Stimulated activated CD8-positive, alpha-beta memory T cell treated with anti-CD3 and anti-CD28 coated beads, Interleukin-15, amount 100 ng/mL, for 1 hour (primary cell): Measurements from ENCODE around the gene KRTAP10-8.
"Not testable (repeated sequence)": the region's sequence is repeated elsewhere in the genome, so short reads cannot be mapped to it uniquely, and the experiment has no call there.

ENCODE experiments used
- DNase-seq: peaks from one replicate; pipeline ENCODE4 v3.0.0-alpha.2; 2020; ENCODE audit warnings: low read depth

Gene KRTAP10-8

DNA sequence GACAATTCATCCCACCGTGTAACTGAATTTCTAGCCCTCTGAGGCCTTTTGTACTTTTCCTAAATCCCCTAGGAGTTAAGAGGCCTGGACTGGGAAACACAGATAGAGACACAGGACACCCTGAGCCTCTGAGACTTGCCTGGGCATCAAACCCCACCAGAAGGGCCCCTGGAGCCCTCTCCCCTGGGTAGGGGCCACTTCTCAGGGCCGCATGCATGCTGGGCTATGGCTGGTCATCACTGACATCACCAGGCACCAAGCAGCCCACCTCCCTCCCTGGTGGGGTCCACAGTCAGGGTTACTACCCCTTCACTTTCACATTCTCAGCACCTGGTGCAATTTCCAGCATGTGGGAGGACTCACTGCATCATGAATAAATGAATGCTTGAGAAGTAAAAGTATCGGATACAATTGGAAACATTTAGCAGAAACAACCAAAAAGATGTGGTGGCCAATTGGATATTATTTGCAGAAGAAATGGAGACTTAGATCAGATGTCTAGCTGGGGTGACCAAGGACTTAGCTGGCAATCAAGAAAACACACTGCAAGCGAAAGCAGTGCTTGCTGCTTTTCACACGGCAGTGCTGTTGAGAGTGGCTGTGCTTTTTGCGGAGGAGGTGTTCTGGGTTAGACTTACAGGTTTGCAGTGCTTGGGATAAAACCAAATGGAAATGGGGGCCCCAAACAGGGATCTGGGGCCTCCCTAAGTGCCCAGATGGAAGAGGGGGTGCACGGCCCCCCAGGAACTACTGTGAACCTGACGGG is 12.4 kb upstream of the KRTAP10-8 start:
- no peak for DNase-seq

DNA sequence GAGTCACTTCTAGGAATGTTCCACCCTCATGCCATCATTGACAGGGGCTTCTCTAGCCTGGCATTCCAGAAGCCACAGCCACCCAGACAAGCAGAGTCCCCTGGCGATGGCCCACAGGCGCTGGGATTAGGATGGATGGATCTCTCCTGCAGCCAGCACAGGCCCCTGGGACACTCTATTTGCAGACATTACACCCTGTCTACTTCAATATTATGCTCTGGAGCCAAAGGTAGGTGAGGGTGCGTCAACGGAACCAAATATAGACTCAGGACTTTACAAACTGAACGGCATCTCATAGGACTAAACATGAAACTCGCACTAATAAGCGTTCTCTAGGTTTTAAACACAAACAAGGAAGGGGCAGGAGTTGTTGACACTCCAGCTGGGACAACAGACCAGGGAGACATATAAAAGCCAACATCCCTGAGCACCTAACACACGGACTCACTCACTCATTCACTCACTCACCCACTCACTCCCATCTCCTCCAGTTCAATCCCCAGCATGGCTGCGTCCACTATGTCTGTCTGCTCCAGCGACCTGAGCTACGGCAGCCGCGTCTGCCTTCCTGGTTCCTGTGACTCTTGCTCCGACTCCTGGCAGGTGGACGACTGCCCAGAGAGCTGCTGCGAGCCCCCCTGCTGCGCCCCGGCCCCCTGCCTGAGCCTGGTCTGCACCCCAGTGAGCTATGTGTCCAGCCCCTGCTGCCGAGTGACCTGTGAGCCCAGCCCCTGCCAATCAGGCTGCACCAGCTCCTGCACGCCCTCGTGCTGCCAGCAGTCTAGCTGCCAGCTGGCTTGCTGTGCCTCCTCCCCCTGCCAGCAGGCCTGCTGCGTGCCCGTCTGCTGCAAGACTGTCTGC is 11.5 kb upstream of the KRTAP10-8 start, which contains the start of gene KRTAP10-7:
TSS of gene KRTAP10-7 (plus strand) at position 480 of the 861 bp plus-strand sequence. CDS start at position 505, 25 bp downstream.
- DNase-seq, result not testable (repeated sequence)

DNA sequence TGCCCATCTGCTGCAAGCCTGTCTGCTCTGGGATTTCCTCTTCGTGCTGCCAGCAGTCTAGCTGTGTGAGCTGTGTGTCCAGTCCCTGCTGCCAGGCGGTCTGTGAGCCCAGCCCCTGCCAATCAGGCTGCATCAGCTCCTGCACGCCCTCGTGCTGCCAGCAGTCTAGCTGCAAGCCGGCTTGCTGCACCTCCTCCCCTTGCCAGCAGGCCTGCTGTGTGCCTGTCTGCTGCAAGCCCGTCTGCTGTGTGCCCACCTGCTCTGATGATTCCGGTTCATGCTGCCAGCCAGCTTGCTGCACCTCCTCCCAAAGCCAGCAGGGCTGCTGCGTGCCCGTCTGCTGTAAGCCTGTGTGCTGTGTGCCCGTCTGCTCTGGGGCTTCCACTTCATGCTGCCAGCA is 10.8 kb upstream of the KRTAP10-8 start:
- DNase-seq, result not testable (repeated sequence)

DNA sequence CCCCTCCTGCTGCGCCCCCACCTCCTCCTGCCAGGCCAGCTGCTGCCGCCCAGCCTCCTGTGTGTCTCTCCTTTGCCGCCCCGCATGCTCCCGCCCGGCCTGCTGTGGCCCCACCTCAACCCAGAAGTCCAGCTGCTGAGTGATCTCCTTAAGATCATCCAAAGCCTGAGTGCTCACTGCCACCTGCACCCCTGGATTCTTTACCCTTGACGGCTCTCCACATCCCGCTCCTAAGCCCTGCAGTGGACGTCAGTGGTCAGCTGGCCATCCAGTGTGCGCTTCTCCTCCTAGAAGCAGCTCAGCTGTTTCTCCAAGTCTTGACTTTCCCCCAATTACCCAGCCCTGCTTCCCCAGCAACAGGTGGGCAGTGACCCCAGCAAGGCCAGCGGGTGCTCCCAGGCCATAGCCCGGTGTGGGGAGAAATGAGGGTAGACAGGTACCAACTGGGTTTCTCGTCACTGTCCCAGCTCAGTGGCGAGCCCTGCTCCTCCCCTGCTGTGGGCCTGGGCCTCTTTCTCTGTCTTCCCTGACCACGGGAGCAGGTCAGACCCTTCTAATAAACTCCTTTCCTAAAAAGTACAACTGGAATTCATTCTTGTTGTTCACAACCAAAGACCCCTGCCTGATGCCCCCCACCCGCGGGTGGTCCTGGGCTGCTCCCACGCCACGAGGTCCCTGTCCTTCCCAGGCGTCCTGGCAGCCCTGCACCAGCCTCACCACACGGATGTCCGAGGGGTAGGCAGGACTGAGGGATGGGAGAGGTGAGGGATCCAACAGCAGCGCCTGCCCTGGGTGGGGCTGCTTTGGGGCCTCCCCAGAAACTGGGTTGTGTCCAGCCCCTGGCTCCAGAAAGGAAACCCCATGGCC is 10.1 kb upstream of the KRTAP10-8 start:
- no peak for DNase-seq

DNA sequence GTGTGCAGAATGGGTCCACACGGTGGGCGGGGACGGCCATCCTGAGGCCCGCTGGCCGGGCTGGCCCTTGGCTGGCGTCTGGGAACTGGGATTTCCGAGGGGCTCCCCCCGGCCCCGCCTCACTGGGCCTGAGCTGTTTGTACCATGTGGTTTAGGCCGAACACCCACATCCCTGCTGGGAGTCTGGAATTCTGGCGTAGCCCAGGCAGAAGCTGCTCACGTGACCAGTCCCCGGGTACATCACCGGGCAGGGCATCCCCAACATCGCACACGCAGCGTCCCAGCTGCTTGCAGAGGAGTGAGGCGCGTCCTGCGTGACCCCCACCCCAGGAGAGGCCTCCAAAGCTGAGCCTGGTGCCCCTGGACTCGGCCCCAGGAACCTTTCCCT is 9.4 kb upstream of the KRTAP10-8 start:
- no peak for DNase-seq

DNA sequence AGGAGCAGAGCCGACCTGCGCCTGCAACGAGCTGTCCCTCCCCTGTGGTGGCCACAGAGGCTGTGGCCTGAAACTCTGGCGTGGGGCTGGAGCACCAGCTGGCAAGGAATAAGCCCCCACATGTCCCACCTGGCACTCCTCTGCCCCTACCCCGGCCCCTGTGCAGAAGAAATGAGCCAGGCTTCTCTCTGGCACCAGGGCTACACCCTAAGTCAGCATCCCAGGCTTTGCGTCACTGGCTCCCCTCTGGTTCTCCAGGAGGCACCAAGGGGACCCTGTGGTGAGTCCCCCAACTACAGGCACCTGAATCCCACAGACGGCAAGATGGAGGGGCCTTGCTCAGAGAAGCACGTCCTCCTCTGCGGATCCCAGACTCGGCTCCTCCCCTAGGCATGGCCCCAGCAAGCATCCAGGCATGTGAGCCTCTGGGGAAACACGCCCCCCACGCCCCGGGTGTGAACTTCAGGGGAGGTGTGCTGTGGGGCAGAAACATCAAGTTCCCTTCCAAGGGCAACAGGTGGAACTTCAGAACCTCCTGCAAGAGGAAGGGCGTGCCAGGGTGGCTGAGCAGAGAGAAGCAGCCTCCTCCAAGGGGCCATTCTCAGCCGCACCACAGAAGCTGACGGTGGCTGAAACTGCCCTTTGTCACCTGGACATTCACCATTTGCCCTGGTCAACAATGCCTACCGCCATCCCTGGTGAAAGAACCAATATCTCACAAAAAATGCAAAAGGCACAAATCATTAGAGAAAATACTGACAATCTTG is 8.6 kb upstream of the KRTAP10-8 start:
- DNase-seq, result no peak

DNA sequence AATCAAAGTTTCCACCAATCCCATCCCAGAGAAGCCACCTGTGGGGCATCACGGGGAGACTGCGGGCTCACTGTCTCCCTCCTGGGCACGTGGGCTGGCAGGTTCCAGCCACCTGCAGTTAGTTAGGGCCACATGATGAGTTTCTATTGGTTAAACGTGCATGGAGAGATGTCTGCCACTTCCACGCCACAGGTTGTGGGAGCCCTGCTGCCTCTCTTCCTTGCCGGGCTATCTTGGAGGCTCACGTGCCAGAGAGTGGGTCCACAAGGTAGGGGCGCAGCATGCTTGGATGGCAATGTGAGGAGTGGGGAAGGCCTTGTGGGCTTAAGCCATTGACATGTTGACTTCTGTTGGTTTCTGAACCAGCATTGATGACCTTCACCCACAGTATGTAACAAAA is 8.0 kb upstream of the KRTAP10-8 start:
- no peak for DNase-seq

DNA sequence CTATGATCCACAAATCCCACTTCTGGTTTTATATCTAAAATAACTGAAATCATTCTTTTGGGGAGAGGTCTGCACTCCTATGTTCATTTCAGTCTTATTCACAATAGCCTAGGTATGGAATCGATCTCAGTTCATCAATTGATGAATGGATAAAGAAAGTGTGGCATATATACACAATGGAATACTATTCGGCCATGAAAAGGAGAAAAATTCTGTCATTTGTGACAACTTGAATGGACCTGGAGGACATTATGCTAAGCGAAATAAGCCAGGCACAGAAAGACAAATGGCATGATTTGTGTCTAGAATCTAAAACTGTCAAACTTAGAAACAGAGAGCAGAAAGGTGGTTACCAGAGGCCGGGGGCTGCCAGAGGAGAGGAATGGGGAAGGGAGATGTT is 5.4 kb upstream of the KRTAP10-8 start:
- DNase-seq, result no peak

DNA sequence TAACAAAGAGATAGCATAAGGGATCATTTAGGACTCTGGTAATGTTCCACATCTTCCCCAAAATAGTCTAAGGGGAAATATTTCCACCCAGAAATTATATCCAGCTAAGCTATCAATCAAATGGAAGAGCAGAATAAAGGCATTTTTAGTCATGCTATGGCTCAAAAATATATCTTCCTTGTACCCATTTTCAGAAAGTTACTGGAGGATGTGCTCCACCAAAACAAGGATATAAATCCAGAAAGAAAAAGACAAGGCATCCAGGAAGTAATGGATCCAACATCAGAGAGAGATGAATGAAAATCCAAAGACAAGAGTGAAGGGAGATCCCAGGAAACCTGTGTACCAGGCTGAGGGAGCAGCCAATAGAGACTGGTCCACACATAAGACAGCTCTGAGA is 2.7 kb upstream of the KRTAP10-8 start:
- no peak for DNase-seq

DNA sequence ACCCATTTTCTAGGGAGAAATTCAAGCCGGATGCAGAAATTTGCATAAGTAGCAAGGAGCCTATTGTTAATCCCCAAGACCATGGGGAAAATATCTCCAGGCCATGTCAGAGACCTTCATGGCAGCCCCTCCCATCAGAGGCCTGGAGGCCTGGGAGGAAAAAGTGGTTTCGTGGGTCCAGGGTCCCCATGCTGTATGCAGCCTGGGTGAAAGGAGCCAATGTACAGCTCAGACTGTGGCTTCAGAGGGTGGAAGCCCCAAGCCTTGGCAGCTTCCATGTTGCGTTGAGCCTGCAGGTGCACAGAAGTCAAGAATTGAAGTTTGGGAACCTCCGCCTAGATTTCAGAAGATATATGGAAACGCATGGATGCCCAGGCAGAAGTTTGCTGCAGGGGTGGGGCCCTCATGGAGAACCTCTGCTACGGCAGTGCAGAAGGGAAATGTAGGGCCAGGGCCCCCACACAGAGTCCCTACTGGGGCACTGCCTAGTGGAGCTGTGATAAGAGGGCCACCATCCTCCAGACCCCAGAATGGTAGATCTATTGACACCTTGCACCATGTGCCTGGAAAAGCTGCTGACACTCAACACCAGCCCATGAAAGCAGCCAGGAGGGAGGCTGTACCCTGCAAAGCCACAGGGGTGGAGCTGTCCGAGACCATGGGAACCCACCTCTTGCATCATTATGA is 1.6 kb upstream of the KRTAP10-8 start:
- not testable (repeated sequence) for DNase-seq

DNA sequence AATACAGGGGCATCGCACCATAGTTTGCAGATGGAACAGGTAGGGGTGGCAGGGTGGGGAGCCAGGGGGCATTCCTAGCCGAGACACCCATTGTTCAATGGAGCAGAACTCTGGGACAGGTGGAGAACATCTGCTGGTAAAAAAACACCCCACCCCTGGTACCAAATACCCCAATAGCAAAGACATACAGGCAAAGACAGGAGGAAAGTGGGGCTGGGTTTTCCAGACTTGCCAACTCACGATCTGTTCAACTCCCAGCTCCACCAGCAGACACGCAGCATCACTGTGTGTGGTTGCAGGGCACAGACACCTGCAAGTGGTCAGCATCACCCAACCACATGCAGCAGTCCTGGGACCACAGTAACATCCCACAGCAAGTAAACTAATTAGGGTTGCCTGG is 328 bp upstream of the KRTAP10-8 start:
- no peak for DNase-seq

DNA sequence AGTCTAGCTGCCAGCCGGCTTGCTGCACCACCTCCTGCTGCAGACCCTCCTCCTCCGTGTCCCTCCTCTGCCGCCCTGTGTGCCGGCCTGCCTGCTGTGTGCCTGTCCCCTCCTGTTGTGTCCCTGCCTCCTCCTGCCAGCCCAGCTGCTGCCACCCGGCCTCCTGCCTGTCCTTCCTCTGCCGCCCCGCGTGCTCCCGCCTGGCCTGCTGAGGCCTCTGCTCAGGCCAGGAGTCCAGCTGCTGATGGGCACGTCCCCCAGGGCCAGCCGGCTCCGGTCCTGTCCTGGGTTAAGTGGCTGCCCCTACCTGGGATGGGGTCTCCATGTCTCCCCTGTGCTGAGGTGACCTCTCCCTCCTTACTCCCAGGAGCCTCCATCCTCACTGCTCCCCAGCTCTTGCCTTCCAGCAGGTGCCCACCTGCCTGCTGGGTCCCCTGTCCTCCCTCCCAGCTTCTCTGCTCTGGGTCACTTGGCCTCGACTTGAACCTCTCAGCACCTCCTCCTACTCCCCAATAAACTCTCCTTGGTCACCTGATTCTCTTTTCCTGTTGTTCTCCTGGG is 870 bp downstream of the KRTAP10-8 start:
- no peak for DNase-seq

DNA sequence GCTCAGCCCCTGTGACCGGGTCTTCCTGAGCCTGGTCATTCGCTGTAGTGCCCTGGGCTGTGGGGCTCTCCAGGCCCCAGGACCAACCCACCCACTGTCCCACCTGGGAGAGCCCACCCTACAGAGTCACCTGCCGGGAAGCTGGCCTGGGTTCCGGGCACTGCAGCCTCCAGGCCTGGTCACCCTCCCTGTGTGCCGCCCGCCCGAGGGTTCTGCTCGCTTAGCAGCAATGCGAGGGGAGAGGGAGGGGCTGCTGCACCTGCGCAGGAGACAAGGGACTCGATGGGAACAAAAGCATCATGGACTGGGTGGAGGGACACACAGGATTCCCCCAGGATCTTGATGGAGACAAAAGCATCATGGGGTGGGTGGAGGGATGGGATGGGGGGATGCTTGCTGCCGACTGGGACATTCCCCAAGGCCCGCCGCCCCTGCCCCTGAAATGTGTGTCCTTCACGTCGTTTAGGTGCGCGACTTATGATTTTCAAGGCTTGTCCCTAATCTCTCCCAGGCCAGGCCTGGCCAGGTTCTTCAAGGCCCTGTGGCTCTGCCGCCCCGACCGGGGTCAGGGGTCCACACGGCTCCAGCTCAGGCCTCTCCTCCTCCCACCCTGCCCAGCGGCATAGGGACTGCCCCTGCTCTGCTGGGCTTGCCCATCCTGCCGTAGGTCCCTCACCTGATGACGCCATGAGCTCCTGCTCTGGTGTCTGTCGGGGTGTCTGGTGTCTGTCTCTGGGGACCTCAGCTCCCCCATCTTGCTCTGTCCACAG is 1.7 kb downstream of the KRTAP10-8 start:
- DNase-seq, result no peak

DNA sequence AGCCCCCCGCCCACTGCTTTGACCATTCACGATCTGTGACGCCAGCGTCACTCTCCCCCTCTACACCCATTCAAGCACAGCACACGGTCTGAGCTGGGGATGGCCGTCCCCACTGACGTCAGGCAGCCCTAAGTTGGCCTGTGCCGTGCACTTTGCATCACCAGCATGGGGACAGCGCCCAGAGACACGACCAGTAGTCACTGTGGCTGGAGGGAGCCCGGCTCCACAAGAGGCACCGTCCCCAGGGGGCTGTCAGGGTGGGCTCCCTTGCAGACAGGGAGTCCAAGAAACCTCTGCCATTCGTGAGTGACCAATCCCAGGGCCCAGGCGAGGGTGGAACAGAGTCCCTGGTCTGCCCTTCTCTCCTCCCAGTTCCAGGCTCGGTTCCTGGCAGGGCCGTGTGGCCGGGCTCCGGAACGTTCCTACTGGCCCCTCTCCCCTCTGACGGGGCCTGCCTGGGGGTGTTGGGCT is 2.3 kb downstream of the KRTAP10-8 start:
- DNase-seq, result no peak

DNA sequence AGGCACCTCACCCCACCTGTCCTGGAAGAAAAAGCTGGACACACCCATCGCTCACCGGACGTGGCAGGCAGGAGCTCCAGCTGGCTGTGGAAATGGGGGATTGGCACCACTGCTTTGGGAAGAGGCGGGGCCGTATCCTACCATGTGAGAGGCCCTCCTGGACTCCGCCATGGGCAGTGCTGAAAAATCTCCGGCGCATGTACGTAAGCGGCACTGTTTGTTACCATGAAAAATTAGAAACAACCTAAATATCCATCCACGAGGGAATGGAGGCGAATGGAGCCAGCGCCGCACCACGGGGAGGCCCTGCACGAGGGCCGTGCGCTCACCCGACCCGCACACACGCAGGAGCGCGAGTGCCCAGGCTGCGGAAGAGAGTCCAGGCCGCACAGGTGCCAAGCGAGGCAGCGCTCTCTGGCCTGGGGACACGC is 3.1 kb downstream of the KRTAP10-8 start:
- no peak for DNase-seq

DNA sequence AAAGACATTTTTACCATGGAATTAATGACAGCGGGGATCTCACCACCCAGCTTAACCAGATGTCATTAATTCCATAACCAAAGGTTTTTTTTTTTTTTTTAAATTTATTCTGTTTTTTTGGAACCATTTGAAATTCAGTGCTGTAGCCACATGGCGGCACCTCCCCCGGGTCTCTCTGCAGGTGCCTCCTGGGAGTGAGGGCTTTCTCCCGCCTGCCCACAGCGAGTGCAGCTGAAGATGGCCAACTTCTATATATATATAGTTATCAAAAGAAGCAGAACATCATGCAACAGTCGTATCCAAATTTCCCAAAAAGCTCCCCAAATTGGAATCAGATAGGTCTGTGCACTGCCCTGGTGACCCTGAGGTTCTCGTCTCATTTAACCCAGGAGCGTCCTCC is 3.6 kb downstream of the KRTAP10-8 start:
- no peak for DNase-seq

DNA sequence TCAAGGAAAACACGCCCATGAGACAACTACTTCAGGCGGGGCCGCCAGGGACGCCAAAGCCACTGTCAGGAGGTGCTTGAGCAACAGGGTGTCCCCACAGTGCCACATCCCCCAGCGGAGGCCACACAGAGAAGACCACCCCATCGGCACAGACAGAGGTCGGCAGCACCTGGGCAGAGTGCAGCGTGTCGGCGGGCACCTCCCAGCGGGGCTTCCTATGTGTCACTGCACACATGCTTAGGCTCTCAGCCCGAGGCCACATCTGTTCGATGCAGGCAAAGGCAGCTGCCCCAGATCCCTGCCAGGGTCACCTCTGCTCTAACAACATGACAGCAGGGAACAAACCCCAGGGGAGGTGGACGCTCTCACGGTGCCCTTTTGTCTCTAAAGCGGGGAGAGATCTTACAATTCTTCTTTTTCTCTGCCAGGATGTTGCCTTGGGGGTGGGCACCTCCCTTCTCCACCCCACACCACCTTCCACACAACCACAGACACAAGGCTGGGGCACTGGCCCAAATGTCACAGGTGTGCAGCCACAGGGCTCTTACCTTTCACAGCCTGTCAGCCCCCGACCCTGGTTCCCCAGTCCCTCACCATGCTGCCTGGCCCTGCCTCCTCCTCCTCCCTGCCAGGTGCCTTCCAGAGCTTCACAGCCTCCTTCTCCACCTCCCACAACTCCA is 4.2 kb downstream of the KRTAP10-8 start:
- no peak for DNase-seq

DNA sequence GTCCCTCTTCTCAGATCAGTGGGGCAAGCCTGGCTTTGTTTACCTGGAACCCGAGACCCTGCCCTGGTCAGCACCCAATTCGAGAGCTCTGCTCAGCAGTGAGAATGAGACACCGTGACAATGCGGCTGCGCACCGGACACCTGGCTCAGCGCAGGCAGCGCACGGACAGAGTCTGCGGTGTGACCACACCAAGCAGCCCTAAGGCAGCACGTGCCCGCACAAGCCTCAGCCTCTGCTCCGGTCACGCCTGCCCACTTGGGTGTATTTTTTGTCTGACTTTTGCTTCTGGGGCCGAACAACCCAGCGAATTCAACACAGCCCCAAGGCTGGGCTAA is 4.7 kb downstream of the KRTAP10-8 start:
- no peak for DNase-seq

DNA sequence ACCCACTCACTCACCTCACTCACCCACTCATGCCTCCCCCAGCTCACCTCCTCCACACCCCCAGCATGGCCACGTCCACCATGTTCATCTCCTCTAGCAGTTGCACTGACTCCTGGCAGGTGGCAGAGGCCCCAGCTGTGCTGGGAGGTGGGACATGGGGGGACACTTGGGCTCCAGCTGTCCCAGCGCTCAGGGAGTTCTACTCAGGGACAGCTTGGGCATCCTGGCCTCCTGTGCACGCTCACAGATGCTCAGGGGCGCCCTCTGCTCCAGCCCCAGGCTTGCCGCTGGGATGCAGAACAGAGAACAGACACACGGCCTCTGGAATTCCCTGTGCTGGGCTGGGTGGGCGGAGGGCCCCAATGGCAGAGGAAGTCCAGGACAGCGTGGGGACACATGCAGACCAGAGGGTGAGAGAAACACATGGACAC is 5.2 kb downstream of the KRTAP10-8 start:
- no peak for DNase-seq
